Activated T-cell treated with anti-CD3 and anti-CD28 coated beads for 4 hours (primary cell): ENCODE results near the gene HOMER3.
"Not testable (repeated sequence)": the region's sequence is repeated elsewhere in the genome, so short reads cannot be mapped to it uniquely, and the experiment has no call there.

ENCODE experiments used
- DNase-seq: peaks from one replicate; pipeline ENCODE4 v3.0.0-alpha.2; 2020

The HOMER3 gene

DNA sequence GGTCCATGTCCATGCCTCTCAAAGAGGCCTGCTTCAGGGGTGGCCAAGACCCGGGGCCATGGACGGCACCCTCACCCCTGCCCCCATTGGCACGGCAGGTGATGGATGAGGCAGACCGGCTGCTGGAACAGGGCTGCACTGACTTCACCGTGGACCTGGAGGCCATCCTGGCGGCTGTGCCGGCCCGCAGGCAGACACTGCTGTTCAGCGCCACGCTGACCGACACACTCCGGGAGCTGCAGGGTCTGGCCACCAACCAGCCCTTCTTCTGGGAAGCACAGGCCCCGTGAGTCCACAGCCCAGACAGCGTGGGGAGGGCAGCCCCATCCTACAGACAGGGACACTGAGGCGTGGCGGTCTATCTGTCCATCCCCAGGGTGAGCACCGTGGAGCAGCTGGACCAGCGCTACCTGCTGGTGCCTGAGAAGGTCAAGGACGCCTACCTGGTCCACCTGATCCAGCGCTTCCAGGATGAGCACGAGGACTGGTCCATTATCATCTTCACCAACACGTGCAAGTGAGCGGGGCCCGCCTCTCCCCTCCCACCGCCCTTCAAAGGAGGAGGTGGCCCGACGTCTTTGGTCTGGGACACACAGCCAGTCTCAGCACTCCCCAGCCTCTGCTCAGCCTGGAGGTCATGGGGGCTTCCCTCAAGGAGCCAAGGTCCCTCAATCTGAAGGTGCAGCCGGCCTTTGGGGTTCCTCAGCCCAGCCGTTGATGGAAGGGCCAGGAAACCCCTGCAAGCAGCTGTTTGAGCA, 18.6 kb downstream of the HOMER3 start:
- no peak for DNase-seq

- no peak for DNase-seq
Observed at GRCh38 chr19:18921593-18921992, 19.4 kb downstream of the HOMER3 start.

- DNase-seq, result no peak
Observed at GRCh38 chr19:18920400-18920799, 20.6 kb downstream of the HOMER3 start.

DNA sequence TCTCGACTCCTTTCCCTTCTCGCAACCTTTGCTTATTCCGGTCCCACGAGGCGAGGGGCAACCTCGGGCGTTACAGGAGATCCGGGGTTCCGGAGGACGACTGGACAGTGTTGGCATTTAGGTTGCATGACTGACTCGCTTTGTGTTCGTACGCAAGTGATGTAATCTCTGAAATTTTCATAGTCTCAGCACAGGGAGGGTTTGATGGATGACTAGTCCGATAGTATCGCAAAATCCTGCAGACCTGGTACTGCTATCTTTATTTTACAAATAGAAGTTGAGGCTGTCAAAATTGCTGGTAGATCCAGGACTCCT, 21.2 kb downstream of the HOMER3 start:
- no peak for DNase-seq

DNA sequence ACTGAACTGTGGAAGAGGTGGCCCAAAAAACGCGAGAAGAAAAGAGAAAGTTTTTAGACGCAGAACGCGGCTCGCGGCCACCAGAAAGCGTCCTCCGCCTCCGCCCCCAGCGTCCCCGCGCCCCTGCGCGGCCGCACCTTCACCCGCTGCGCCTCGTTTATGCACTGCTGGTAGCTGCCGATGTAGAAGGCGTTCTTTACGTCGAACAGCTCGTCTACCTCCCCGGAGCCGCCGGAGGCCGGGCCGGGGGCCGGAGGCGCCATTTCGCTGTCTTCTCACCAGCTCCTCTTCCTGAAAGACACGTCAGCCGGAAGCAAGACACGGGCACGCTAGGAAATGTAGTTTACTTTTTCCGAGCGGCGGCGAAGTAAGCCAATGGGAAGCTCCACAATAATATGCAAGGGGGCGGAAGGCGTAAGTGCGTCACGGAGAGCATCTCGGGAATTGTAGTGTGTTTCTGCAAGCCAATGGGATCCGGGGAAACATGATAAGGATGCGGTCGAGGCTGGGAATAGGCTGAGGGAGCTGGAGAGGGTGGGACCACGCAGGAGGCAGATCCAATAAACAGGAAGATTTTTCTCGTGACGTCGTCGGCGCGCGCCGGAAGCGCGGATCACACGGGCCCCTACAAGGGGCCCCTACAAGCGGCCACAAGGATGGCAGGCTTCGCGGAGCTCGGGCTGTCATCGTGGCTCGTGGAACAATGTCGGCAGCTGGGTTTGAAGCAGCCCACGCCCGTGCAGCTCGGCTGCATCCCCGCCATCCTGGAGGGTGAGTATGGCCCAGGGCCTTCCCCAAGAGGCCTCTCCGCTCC, 21.7 kb downstream of the HOMER3 start, which contains the start of the genes COPE and DDX49:
Gene COPE (minus strand): TSS at position 302 of the 814 bp plus-strand sequence. CDS start 39 bp downstream, at position 263.
Gene DDX49 (plus strand): TSS at position 630 of the 814 bp plus-strand sequence. CDS start 27 bp downstream, at position 657.
- peak; percentile 97 for DNase-seq

DNA sequence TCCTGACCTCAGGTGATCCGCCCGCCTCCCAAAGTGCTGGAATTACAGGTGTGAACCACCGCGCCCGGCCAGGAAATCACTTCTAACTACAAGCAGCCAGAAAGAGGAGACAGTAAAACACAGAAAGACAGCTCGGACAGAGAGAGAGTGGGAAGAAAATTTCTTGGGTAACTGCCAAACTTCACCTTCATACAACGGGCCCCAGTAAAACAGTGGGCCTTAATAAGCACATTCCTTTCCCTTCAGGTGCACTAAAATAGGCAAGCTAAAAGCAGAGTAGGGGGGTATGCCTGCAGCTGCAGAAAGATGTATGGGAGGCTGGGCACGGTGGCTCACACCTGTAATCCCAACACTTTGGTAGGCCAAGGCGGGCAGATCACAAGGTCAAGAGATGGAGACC, 23.4 kb downstream of the HOMER3 start:
- not testable (repeated sequence) for DNase-seq

GRCh38 chr19:18915639-18916038, 25.4 kb downstream of the HOMER3 start:
- DNase-seq, result no peak

DNA sequence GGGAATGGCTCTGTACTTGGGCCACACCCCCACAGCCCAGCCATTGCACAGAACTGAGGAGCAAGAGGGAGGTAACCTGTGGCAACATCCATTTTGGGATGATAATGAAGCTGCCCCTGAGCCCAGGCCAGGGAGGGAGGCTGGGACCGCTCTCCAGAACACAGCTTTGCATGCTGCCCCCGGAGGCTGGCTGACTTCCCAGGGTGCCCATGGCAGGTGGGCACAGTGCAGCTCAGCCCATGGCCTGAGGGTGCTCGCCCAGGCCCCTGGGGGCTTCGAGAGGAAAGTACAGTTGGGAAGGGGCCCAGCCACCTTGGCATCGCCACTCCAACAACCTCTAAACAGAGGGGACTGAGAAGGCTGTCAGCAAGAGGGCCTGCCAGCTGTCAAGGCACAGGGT, 27.6 kb downstream of the HOMER3 start:
- DNase-seq, result no peak

GRCh38 chr19:18912933-18913332, 28.1 kb downstream of the HOMER3 start:
- DNase-seq, result no peak

- no peak for DNase-seq
Observed at GRCh38 chr19:18910801-18911436, 30.1 kb downstream of the HOMER3 start.

GRCh38 chr19:18910010-18910409, 31.0 kb downstream of the HOMER3 start:
- DNase-seq, result no peak

GRCh38 chr19:18908917-18909619, 31.9 kb downstream of the HOMER3 start:
- no peak for DNase-seq

- DNase-seq, result no peak
Observed at GRCh38 chr19:18906605-18907519, 34.2 kb downstream of the HOMER3 start.

DNA sequence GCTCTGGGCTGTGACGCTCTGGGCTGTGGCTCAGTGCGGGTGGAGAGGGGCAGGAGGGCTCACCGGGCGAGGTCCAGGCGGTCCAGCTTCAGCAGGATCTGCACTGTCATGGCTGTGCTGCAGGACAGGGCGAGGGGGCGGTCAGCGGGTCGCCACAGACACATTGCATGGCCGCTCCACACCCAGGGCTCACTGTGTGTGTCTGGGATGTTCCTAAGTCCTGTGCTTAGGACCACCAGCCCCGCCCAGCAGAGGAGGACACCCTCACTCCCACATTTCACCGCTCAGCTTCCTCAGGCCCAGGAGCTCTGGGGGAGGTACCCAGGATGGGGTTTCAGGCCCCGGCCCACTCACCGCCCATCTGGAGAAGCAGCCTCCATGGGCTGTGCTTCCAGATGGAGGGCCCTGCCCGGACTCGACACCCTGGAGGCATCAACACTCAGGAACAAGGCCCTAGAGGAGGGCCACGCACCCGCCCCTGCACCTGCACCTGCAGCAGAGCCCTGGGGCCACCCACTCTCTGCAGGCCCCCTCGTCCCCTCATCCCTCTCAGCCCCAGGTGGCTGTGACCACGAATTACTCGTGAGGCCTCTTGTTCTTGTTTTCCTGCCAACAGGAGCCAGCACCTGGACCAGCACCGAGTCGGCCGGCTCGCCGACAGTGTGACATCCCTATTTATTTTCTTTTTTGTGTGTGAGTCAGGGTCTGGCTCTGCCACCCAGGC, 35.3 kb downstream of the HOMER3 start:
- no peak for DNase-seq

DNA sequence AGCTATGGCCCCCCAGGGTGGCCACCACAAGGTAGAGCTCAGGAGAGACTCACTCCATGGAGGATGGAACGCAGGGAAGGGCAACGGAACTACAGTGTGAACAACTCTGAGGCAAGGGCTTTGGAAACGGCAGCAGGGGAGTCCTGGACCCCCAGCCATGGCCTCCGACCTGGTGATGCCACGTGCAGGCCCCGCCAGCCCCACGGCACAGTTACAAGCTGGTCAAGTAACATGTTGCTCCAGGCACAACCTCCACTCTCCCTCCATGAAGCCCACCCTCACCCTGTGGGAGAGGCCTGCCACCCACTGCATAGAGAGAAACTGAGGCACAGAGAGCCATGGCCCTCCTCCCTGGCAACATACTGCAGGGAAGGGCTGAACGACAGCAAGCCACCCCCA, 36.0 kb downstream of the HOMER3 start:
- no peak for DNase-seq

GRCh38 chr19:18904334-18905057, 36.5 kb downstream of the HOMER3 start:
- no peak for DNase-seq

- no peak for DNase-seq
Observed at GRCh38 chr19:18903156-18904037, 37.6 kb downstream of the HOMER3 start.

DNA sequence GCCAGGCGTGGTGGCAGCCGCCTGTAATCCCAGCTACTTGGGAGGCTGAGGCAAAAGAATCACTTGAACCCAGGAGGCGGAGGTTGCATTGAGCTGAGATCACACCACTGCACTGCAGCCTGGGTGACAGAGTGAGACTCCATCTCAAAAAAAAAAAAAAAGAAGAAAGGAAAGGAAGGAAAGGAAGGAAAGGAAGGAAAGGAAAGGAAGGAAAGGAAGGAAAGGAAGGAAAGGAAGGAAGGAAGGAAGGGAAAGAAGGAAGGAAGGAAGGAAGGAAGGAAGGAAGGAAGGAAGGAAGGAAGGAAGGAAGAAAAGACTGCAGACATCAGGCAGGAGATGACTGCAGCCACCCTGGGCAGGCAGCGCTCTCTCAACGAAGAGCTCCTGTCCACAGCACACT, 38.5 kb downstream of the HOMER3 start:
- not testable (repeated sequence) for DNase-seq

GRCh38 chr19:18901491-18901890, 39.5 kb downstream of the HOMER3 start:
- DNase-seq, result no peak
